RWPE1 (cell line): Measurements from ENCODE around the gene KIF4A.

Source experiments
- CTCF ChIA-PET: fragments of 350-600 bp; sonication (Branson Sonifier 250); formaldehyde crosslinking; extraction: SDS; loops from one replicate; lab custom pipeline; 2021; lab: Yijun Ruan, JAX
- POLR2A ChIA-PET: fragments of 400-600 bp; formaldehyde crosslinking; extraction: SDS; loops from one replicate; lab custom pipeline; 2020; ENCODE audit warnings: antibody characterized with exemption; ENCODE audit not compliant: low non-redundant PET; lab: Yijun Ruan, JAX
- DNase-seq: peaks from one replicate; pipeline ENCODE4 v3.0.0; 2012; ENCODE audit warnings: low spot score
- H3K27ac ChIP-seq: fragments of 450-650 bp; 2 replicates; pipeline ENCODE4 v1.5.1; 2017
- TF ChIP-seq, protein P1 (sequence below): fragments of 450-650 bp; conservative IDR thresholded peaks from 2 replicates; pipeline ENCODE4 v1.5.1; 2017; ENCODE audit warnings: low read depth, mild to moderate bottlenecking

The KIF4A gene

GRCh38 chrX:70410921-70411320 is 121.0 kb downstream of the KIF4A start:
- ChIA-PET POLR2A (no interaction called here), CTCF (no interaction called here)
- H3K27ac ChIP-seq, result no peak overlapping the region
- no peak for DNase-seq
- TF ChIP-seq, protein P1, sequence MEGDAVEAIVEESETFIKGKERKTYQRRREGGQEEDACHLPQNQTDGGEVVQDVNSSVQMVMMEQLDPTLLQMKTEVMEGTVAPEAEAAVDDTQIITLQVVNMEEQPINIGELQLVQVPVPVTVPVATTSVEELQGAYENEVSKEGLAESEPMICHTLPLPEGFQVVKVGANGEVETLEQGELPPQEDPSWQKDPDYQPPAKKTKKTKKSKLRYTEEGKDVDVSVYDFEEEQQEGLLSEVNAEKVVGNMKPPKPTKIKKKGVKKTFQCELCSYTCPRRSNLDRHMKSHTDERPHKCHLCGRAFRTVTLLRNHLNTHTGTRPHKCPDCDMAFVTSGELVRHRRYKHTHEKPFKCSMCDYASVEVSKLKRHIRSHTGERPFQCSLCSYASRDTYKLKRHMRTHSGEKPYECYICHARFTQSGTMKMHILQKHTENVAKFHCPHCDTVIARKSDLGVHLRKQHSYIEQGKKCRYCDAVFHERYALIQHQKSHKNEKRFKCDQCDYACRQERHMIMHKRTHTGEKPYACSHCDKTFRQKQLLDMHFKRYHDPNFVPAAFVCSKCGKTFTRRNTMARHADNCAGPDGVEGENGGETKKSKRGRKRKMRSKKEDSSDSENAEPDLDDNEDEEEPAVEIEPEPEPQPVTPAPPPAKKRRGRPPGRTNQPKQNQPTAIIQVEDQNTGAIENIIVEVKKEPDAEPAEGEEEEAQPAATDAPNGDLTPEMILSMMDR, result no peak

DNA sequence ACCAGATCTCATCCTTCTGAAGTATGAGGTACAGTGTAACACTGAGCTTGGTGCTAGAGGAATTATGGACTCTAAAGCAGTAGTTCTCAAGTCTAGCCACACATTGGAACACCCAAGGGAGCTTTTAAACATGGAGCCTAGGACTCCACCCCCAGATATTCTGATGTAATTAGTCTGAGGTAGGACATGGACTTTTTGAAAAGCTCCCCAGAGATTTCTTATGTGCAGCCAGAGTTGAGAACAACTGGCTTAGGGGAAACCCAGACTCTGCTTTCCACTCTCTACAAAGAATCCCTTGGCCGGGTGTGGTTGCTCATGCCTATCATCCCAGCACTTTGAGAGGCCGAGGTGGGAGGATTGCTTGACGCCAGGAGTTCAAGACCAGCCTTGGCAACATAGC is 121.6 kb downstream of the KIF4A start:
- ChIA-PET CTCF (no interaction called here), POLR2A (no interaction called here)
- no peak for DNase-seq
- no peak overlapping the region for H3K27ac ChIP-seq
- TF ChIP-seq, protein P1, result no peak

DNA sequence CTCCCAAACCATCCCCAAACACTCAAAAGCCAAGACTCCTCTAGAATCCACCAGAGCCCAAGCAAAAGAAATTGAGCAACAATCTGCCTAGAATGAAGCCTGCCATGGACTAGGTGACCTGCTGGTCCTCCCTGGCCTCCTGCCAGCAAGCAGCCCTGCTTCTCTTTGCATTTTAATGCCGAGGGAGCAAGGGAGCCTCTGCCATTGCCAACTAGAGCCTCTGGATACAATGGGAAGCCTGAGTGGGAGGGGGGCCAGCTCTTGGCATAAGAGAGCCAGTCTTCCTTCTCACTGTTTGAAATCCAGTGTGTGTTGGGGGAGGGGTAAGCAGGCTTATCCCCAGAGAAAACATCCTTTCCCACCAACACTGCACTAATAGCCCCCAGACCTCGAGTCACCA is 131.7 kb downstream of the KIF4A start:
- ChIA-PET CTCF (interaction anchor here (0.6 kb wide), 1 partner anchor 562 kb away, joined by 3 read pairs; no protein-coding TSS in a partner anchor), POLR2A (no interaction called here)
- DNase-seq, result no peak
- no peak overlapping the region for H3K27ac ChIP-seq
- TF ChIP-seq, protein P1, result no peak

- POLR2A ChIA-PET, result no interaction called here
These were observed 133.0 kb downstream of the KIF4A start, which contains the start of gene GDPD2 for GRCh38 chrX:70422851-70423341. TSS of gene GDPD2 (plus strand) at chrX:70423314. CDS start at chrX:70424985, 1,671 bp downstream.

GRCh38 chrX:70423936-70424675 is 134.2 kb downstream of the KIF4A start:
- DNase-seq, result no peak
- POLR2A ChIA-PET, result no interaction called here
- CTCF ChIA-PET, result no interaction called here
- H3K27ac ChIP-seq, result peak overlapping the region; percentile 25
- TF ChIP-seq, protein P1, result no peak

More at GRCh38 chrX:70422851-70423341, 133.0 kb downstream of the KIF4A start, which contains the start of gene GDPD2:
- CTCF ChIA-PET, result interaction anchor here (0.7 to 0.9 kb wide), 2 partner anchors 14 to 135 kb away, joined by 3 read pairs; no protein-coding TSS in a partner anchor
- TF ChIP-seq, protein P1, result no peak
- H3K27ac ChIP-seq, result peak within 1 kb of the TSS; percentile 25; the same call in 1 of the 2 replicates
- no peak for DNase-seq

DNA sequence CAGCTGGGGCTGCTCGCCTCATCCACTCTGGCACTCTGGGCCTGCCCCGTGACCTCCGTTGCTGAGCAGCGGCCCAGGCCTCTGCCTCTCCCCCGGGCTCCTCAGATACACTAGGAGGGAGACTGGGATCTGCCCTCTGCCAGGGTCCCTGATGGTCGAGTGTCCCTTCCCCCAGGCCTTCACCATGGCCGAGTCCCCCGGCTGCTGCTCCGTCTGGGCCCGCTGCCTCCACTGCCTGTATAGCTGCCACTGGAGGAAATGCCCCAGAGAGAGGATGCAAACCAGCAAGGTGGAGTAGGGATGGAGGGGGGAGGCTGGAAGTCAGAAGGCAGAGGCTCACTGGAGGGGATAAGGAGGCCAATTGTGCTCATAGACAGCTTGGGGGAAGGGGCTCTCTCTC is 134.9 kb downstream of the KIF4A start:
- ChIA-PET CTCF (no interaction called here), POLR2A (no interaction called here)
- H3K27ac ChIP-seq, result peak overlapping the region; percentile 25
- no peak for DNase-seq
- TF ChIP-seq, protein P1, result no peak
